GM23338 (cell line): Measurements from ENCODE around the gene LCLAT1. TPM values are rescaled to one million over a fixed set of nuclear protein-coding genes. Genes with fewer than 3 reads are reported as not detected.

Experiments used
- ATAC-seq: fragments of 200-7000 bp; cut with Tn5 transposase; 3 replicates; pipeline ENCODE4 v1.9.1; 2020
- DNase-seq: peaks from one replicate; pipeline ENCODE4 v3.0.0-alpha.2; 2015; ENCODE audit warnings: low spot score
- H2AFZ ChIP-seq: fragments of 200-600 bp; sonication (generic); 2 replicates; pipeline ENCODE4 v1.8.0; 2016; ENCODE audit warnings: antibody characterized with exemption, mild to moderate bottlenecking, moderate library complexity
- H3F3A ChIP-seq: fragments of 200-600 bp; sonication (generic); replicated peaks from 2 replicates; pipeline ENCODE4 v1.8.0; 2017; ENCODE audit warnings: antibody characterized with exemption, mixed run types, low read depth
- H3K27ac ChIP-seq: fragments of 200-600 bp; sonication (generic); 2 replicates; pipeline ENCODE4 v1.6.1; 2016; ENCODE audit warnings: low read depth
- H3K27me3 ChIP-seq: fragments of 200-600 bp; sonication (generic); 2 replicates; pipeline ENCODE4 v1.8.0; 2016; ENCODE audit warnings: mild to moderate bottlenecking, mixed run types, moderate library complexity; ENCODE audit not compliant: insufficient read depth
- H3K36me3 ChIP-seq: fragments of 200-600 bp; sonication (generic); 2 replicates; pipeline ENCODE4 v1.8.0; 2016; ENCODE audit warnings: mild to moderate bottlenecking; ENCODE audit not compliant: insufficient read depth
- H3K4me1 ChIP-seq: fragments of 200-600 bp; sonication (generic); 2 replicates; pipeline ENCODE4 v1.8.0; 2016; ENCODE audit warnings: mild to moderate bottlenecking, moderate library complexity; ENCODE audit not compliant: insufficient read depth
- H3K4me2 ChIP-seq: fragments of 200-600 bp; sonication (generic); 2 replicates; pipeline ENCODE4 v1.7.1; 2017; ENCODE audit warnings: mixed run types
- H3K4me3 ChIP-seq: fragments of 200-600 bp; sonication (generic); 2 replicates; pipeline ENCODE4 v1.6.1; 2016; ENCODE audit warnings: mixed run types
- H3K79me2 ChIP-seq: fragments of 200-600 bp; sonication (generic); replicated peaks from 2 replicates; pipeline ENCODE4 v1.8.0; 2017; ENCODE audit warnings: mild to moderate bottlenecking; ENCODE audit not compliant: insufficient read depth
- H3K9me2 ChIP-seq: fragments of 200-600 bp; sonication (generic); 2 replicates; pipeline ENCODE4 v1.8.0; 2017; ENCODE audit not compliant: insufficient read depth
- H4K20me1 ChIP-seq: fragments of 200-600 bp; sonication (generic); replicated peaks from 2 replicates; pipeline ENCODE4 v1.8.0; 2017; ENCODE audit warnings: mild to moderate bottlenecking; ENCODE audit not compliant: insufficient read depth
- H3K27ac Mint-ChIP-seq: 2 replicates; pipeline ENCODE4 v1.8.0; 2020; ENCODE audit warnings: inconsistent platforms, mild to moderate bottlenecking, moderate library complexity, mixed read lengths
- H3K27me3 Mint-ChIP-seq: 3 replicates; pipeline ENCODE4 v1.8.0; 2022; ENCODE audit warnings: low read depth, mild to moderate bottlenecking, moderate library complexity, mixed read lengths, inconsistent platforms; ENCODE audit not compliant: insufficient read depth, poor library complexity
- H3K36me3 Mint-ChIP-seq: 3 replicates; pipeline ENCODE4 v1.8.0; 2021; ENCODE audit warnings: low read depth, mild to moderate bottlenecking, inconsistent platforms, moderate library complexity, mixed read lengths
- H3K4me1 Mint-ChIP-seq: 3 replicates; pipeline ENCODE4 v1.8.0; 2020; ENCODE audit warnings: mild to moderate bottlenecking, inconsistent platforms, mixed read lengths
- H3K4me3 Mint-ChIP-seq: 3 replicates; pipeline ENCODE4 v1.8.0; 2021; ENCODE audit warnings: moderate library complexity, mild to moderate bottlenecking, inconsistent platforms, mixed read lengths
- H3K9me3 Mint-ChIP-seq: 3 replicates; pipeline ENCODE4 v1.8.0; 2020; ENCODE audit warnings: moderate library complexity, mild to moderate bottlenecking, inconsistent platforms, mixed read lengths
- CREB1 ChIP-seq: fragments of 250-450 bp; sonication (Bioruptor Pico); IDR thresholded peaks from 2 replicates; pipeline ENCODE4 v1.5.0; 2020; ENCODE audit warnings: low read depth, mild to moderate bottlenecking, moderate library complexity
- CTCF ChIP-seq, 2 experiments: fragments of 200-600 bp in 1 of 2; sonication (generic) in 1 of 2; conservative IDR thresholded peaks; 2 replicates each; pipeline versions ENCODE4 v1.5.1 to v1.6.1; 2016 to 2017; ENCODE audit warnings: antibody characterized with exemption in 2 of 2, low read depth in 2 of 2, mild to moderate bottlenecking in 2 of 2, moderate library complexity in 1 of 2
- ETS1 ChIP-seq: IDR thresholded peaks from 2 replicates; pipeline ENCODE4 v1.6.1; 2016; ENCODE audit warnings: antibody characterized with exemption
- EZH2 ChIP-seq: fragments of 200-600 bp; sonication (generic); IDR thresholded peaks from one replicate; pipeline ENCODE4 v1.8.0; 2017; ENCODE audit warnings: antibody characterized with exemption, mild to moderate bottlenecking, low read depth; ENCODE audit not compliant: unreplicated experiment
- JUNB ChIP-seq: IDR thresholded peaks from one replicate; pipeline ENCODE4 v1.6.1; 2016; ENCODE audit warnings: antibody characterized with exemption; ENCODE audit not compliant: unreplicated experiment
- NANOG ChIP-seq: IDR thresholded peaks from 2 replicates; pipeline ENCODE4 v1.6.1; 2016; ENCODE audit warnings: antibody characterized with exemption, borderline replicate concordance
- POLR2AphosphoS5 ChIP-seq: IDR thresholded peaks from 2 replicates; pipeline ENCODE4 v1.6.1; 2016; ENCODE audit warnings: antibody characterized with exemption, low read depth
- STAT1 ChIP-seq: IDR thresholded peaks from one replicate; pipeline ENCODE4 v1.6.1; 2016; ENCODE audit warnings: antibody characterized with exemption; ENCODE audit not compliant: unreplicated experiment
- ZNF114 ChIP-seq: fragments of 250-450 bp; sonication (Bioruptor Pico); IDR thresholded peaks from 2 replicates; pipeline ENCODE4 v1.5.0; 2020; ENCODE audit warnings: mild to moderate bottlenecking, moderate library complexity
- ZNF331 ChIP-seq: fragments of 250-450 bp; sonication (Bioruptor Pico); IDR thresholded peaks from 2 replicates; pipeline ENCODE4 v1.5.0; 2020; ENCODE audit warnings: low read depth, mild to moderate bottlenecking, moderate library complexity
- ZNF462 ChIP-seq: fragments of 250-450 bp; sonication (Bioruptor Pico); IDR thresholded peaks from 2 replicates; pipeline ENCODE4 v1.5.0; 2020; ENCODE audit warnings: mild to moderate bottlenecking, moderate library complexity
- polyA plus RNA-seq: library from polyadenylated mRNA; unstranded; fragments of >200 nt; fragmentation: Nextera tagmentation; extraction: Ambion mirVana; gene quantifications from 2 replicates; pipeline ENCODE4 v1.2.1, GENCODE V29; 2016
- total RNA-seq: library from RNA; depleted of rRNA; stranded (reverse); fragments of >200 nt; shearing (Covaris generic); gene quantifications from 2 replicates; pipeline ENCODE4 v1.2.3, GENCODE V29; 2014
- TF ChIP-seq, protein P1 (sequence below): IDR thresholded peaks from one replicate; pipeline ENCODE4 v1.6.1; 2018; ENCODE audit warnings: antibody characterized with exemption; ENCODE audit not compliant: unreplicated experiment

Gene LCLAT1
- total and polyA plus RNA-seq, 2 experiments from 2014 or later: 11.5 to 30.1 TPM

- TF ChIP-seq EZH2 (no peak), ZNF114 (CRISPR knock-in tag) (no peak), CREB1 (CRISPR knock-in tag) (no peak), STAT1 (no peak), NANOG (no peak)
These were observed 29.6 kb downstream of the LCLAT1 start (continued) for GRCh38 chr2:30476636-30477035.

GRCh38 chr2:30480703-30481322 is 33.8 kb downstream of the LCLAT1 start:
- H4K20me1 ChIP-seq: no peaks in the 10 kb centered on the region; the same call in none of the 2 replicates
- no peaks in the 10 kb centered on the region for H3K27me3 Mint-ChIP-seq
- peaks cover 8% of the 10 kb centered on the region; the same call in 1 of the 2 replicates for H3K4me1 ChIP-seq
- H3K4me3 Mint-ChIP-seq: no peak overlapping the region
- no peak overlapping the region for H3K27ac ChIP-seq
- H3K79me2 ChIP-seq: peaks cover 91% of the 10 kb centered on the region
- DNase-seq (no peak), ATAC-seq (peak; percentile 65)
- H3K4me2 ChIP-seq: no peak overlapping the region
- H3K9me3 Mint-ChIP-seq: 0 out of 3 replicates have a peak, but pooled peaks cover 3% of the 10 kb centered on the region
- H3K4me3 ChIP-seq: no peak overlapping the region
- H3K9me2 ChIP-seq: no peaks in the 10 kb centered on the region
- H3F3A ChIP-seq: no peaks in the 10 kb centered on the region
- no peaks in the 10 kb centered on the region for H3K27me3 ChIP-seq
- H3K4me1 Mint-ChIP-seq: peaks cover 11% of the 10 kb centered on the region
- H2AFZ ChIP-seq: no peak overlapping the region
- peak overlapping the region; percentile 20; the same call in 1 of the 2 replicates for H3K27ac Mint-ChIP-seq
- H3K36me3 Mint-ChIP-seq: peaks cover 4% of the 10 kb centered on the region; the same call in 2 of the 3 replicates
- no peaks in the 10 kb centered on the region for H3K36me3 ChIP-seq
- TF ChIP-seq ZNF331 (no peak), STAT1 (no peak), CTCF (conservative IDR thresholded peaks at IDR 0.05; ENCODE audit: low read depth in 2 of 2) (no peak), POLR2AphosphoS5 (no peak), ETS1 (no peak), EZH2 (no peak), NANOG (no peak), ZNF462 (CRISPR knock-in tag) (no peak), CREB1 (CRISPR knock-in tag) (no peak), JUNB (no peak)
- TF ChIP-seq, protein P1, sequence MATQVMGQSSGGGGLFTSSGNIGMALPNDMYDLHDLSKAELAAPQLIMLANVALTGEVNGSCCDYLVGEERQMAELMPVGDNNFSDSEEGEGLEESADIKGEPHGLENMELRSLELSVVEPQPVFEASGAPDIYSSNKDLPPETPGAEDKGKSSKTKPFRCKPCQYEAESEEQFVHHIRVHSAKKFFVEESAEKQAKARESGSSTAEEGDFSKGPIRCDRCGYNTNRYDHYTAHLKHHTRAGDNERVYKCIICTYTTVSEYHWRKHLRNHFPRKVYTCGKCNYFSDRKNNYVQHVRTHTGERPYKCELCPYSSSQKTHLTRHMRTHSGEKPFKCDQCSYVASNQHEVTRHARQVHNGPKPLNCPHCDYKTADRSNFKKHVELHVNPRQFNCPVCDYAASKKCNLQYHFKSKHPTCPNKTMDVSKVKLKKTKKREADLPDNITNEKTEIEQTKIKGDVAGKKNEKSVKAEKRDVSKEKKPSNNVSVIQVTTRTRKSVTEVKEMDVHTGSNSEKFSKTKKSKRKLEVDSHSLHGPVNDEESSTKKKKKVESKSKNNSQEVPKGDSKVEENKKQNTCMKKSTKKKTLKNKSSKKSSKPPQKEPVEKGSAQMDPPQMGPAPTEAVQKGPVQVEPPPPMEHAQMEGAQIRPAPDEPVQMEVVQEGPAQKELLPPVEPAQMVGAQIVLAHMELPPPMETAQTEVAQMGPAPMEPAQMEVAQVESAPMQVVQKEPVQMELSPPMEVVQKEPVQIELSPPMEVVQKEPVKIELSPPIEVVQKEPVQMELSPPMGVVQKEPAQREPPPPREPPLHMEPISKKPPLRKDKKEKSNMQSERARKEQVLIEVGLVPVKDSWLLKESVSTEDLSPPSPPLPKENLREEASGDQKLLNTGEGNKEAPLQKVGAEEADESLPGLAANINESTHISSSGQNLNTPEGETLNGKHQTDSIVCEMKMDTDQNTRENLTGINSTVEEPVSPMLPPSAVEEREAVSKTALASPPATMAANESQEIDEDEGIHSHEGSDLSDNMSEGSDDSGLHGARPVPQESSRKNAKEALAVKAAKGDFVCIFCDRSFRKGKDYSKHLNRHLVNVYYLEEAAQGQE: no peak
